Gastrocnemius medialis (tissue), 4 donors: Measurements from ENCODE around the gene KIF5A.

ENCODE experiments used
- POLR2A ChIP-seq, 2 donors: fragments of 450-650 bp; IDR thresholded peaks; one replicate each; pipeline ENCODE4 v1.6.1; 2017; ENCODE audit warnings: antibody characterized with exemption in 2 of 2, mild to moderate bottlenecking in 2 of 2, moderate library complexity in 2 of 2
- TF ChIP-seq, protein P1 (sequence below), 5 experiments: fragments of 450-650 bp in 3 of 5; fragments of 200-600 bp in 2 of 5; sonication (generic) in 2 of 5; IDR thresholded peaks in 4 of 5; conservative IDR thresholded peaks in 1 of 5; 1 replicate in 4 of 5; 2 replicates in 1 of 5; pipeline ENCODE4 v1.5.1; 2016 to 2019; ENCODE audit warnings: antibody characterized with exemption in 5 of 5, mild to moderate bottlenecking in 3 of 5, moderate library complexity in 3 of 5

DNA sequence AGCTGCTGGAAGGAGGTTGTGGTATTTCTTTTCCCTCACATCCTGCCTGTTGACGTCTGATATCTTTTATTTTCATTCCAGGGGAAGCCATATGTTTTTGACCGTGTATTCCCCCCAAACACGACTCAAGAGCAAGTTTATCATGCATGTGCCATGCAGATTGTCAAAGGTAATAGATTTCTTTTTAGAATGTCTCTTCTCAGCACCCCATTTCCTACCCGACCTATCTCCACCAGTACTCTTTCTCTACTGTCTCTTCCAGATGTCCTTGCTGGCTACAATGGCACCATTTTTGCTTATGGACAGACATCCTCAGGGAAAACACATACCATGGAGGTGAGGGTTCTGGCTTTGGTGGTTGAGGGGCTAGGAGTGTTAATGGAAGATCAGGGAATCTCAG, 13.5 kb downstream of the KIF5A start:
- TF ChIP-seq, protein P1, sequence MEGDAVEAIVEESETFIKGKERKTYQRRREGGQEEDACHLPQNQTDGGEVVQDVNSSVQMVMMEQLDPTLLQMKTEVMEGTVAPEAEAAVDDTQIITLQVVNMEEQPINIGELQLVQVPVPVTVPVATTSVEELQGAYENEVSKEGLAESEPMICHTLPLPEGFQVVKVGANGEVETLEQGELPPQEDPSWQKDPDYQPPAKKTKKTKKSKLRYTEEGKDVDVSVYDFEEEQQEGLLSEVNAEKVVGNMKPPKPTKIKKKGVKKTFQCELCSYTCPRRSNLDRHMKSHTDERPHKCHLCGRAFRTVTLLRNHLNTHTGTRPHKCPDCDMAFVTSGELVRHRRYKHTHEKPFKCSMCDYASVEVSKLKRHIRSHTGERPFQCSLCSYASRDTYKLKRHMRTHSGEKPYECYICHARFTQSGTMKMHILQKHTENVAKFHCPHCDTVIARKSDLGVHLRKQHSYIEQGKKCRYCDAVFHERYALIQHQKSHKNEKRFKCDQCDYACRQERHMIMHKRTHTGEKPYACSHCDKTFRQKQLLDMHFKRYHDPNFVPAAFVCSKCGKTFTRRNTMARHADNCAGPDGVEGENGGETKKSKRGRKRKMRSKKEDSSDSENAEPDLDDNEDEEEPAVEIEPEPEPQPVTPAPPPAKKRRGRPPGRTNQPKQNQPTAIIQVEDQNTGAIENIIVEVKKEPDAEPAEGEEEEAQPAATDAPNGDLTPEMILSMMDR (IDR thresholded peaks at IDR 0.05 in 4 of 5, conservative IDR thresholded peaks at IDR 0.05 in 1 of 5), result no peak
- TF ChIP-seq POLR2A (IDR thresholded peaks at IDR 0.05), result no peak
